ENCODE measurements around the gene HOXB3.

The HOXB3 gene

GRCh38 chr17:48616717-48617470 lies 26.9 kb upstream of the HOXB3 start:
- no peak for TF ChIP-seq CTCF (IDR thresholded peaks at IDR 0.05; ENCODE audit: control extremely low read depth, extremely low read depth, low read depth, missing control alignments)
- ChIA-PET POLR2A (interaction anchor here (0.6 kb wide), 1 partner anchor 503 kb away, joined by 3 read pairs; no protein-coding TSS in a partner anchor), CTCF (interaction anchor here (0.9 to 4.6 kb wide), 15 partner anchors 9 to 599 kb away, joined by 3 to 31 read pairs (median 5); partner anchors contain the start of genes HOXB5 and HOXB9)
- DNase-seq (ENCODE audit: extremely low spot score): no peak

DNA sequence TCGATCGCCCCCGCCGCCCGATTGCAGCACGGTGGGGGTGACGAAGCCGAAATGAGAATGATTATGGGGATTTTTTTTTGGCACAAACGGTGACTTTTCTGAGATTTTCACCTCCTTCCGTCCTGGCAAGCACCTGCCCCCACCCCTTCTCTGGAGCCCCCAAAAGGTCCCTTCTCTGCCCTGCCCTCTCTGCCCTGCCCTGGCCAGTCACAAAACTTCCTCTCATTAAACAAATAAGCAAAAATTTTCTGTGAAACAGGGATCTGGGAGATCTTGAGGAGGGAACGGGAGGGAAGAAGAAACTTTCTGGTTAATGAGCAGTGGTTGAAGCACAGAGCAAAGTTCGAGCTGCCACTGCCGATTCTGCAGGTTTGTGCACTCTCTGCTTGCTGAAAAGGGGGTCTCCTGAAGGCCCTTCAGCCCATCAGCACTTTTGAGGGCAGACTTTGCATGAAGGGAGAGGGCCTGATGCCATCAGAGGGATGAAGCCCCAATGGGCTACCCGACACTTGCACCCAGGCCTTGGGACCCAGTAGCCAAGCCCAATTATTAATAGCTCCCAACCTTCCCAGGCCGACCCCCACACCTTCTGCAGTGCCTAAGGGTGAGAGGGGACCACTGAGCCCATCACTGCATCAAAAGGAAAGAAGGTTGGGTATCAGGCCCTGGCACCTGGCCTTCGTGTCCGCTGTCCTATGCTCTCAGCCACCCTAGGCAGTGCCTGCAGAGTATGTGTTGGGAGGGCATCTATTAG lies 26.1 kb upstream of the HOXB3 start:
- TF ChIP-seq CTCF (IDR thresholded peaks at IDR 0.05; ENCODE audit: control extremely low read depth, extremely low read depth, low read depth, missing control alignments): no peak
- CTCF ChIA-PET: interaction anchor here (1.2 to 4.6 kb wide), 4 partner anchors 10 to 590 kb away, joined by 4 to 31 read pairs (median 10); partner anchors contain the start of genes HOXB5 and HOXB9
- no peak for DNase-seq (ENCODE audit: extremely low spot score)
- POLR2A ChIA-PET: no interaction called here

GRCh38 chr17:48615047-48615962 lies 25.3 kb upstream of the HOXB3 start, which contains the start of gene HOXB8:
HOXB8 (minus strand) TSS chr17:48615292; CDS start chr17:48614704, 588 bp downstream.
- POLR2A ChIA-PET: no interaction called here
- CTCF ChIA-PET: interaction anchor here (0.8 to 4.6 kb wide), 10 partner anchors 11 to 645 kb away, joined by 3 to 31 read pairs (median 4); partner anchors contain the start of genes HOXB5 and HOXB9
- no peak for TF ChIP-seq CTCF (IDR thresholded peaks at IDR 0.05; ENCODE audit: control extremely low read depth, extremely low read depth, low read depth, missing control alignments)
- DNase-seq (ENCODE audit: extremely low spot score): no peak

DNA sequence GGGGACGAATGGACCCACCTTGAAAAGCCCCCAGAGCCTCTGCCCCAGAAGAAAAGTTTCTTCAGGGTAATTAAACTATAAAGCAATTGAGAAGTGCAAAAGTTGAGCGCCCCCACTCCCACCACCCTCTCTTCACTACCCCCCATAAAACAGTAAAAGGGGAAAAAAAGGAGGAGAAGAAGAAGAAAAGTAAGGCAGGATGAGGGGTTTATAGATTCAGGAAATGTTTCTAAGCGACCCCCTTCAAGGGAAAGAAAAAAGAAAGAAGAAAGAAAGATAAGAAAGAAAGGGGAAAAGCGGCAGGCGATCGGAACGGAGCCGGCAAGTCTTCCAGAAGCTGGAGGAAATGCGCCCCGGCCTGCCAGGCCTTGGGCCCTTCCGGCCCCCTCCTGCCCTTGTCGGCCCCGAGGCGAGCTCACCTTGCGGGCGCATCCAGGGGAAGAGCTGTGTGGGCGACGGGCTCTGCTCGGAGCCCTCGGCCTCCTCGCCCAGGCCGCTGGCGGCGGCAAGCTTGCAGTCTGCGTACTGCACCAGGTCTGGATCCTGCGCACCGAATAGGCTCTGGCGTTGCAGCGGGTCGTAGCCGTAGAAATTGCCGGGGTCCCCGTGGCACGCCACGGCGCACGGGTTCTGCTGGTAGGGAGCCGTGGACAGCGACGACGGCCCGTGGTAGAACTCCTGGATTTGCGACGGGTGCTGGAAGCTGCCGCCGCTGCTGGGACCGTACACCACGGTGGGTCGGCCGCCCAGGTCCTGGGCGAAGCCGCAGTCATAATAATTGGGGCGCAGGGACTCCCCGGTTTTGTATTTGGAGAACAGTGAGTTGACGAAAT lies 24.0 kb upstream of the HOXB3 start:
- ChIA-PET CTCF (interaction anchor here (0.7 to 4.6 kb wide), 14 partner anchors 12 to 644 kb away, joined by 3 to 31 read pairs (median 4); partner anchors contain the start of genes HOXB5 and HOXB9), POLR2A (interaction anchor here (0.5 to 0.6 kb wide), 3 partner anchors 179 to 564 kb away, joined by 3 to 6 read pairs (median 3); no protein-coding TSS in a partner anchor)
- no peak for TF ChIP-seq CTCF (IDR thresholded peaks at IDR 0.05; ENCODE audit: control extremely low read depth, extremely low read depth, low read depth, missing control alignments)
- DNase-seq (ENCODE audit: extremely low spot score): no peak

GRCh38 chr17:48612854-48613691 lies 23.0 kb upstream of the HOXB3 start:
- POLR2A ChIA-PET: no interaction called here
- TF ChIP-seq CTCF (IDR thresholded peaks at IDR 0.05; ENCODE audit: control extremely low read depth, extremely low read depth, low read depth, missing control alignments): no peak
- CTCF ChIA-PET: interaction anchor here (0.6 to 4.6 kb wide), 17 partner anchors 9 to 1536 kb away, joined by 3 to 31 read pairs (median 4); partner anchors contain the start of genes HOXB5 and HOXB9
- DNase-seq (ENCODE audit: extremely low spot score): peak; percentile 69
